Astrocyte of the spinal cord (primary cell): ENCODE results near the gene POLR3K.

Experiments used
- DNase-seq: peaks from one replicate; pipeline ENCODE4 v3.0.0; 2011; ENCODE audit warnings: low read depth, low spot score
- H3K4me3 ChIP-seq: 2 replicates; pipeline ENCODE4 v1.5.1; 2011; ENCODE audit warnings: low read depth, mild to moderate bottlenecking, low read length, moderate library complexity
- in situ Hi-C: cut with HindIII; loops from 2 replicates; pipeline ENCODE4 v1.10.0; 2017; ENCODE audit warnings: low sequenced_read_pairs
- TF ChIP-seq, protein P1 (sequence below): IDR thresholded peaks from 2 replicates; pipeline ENCODE4 v1.5.1; 2012; ENCODE audit warnings: low read depth, mild to moderate bottlenecking, low read length, inconsistent platforms

POLR3K gene

GRCh38 chr16:85865-86264 lies 32.5 kb upstream of the POLR3K start:
- no peak overlapping the region for H3K4me3 ChIP-seq
- in situ Hi-C loops = no loop called here
- TF ChIP-seq, protein P1, sequence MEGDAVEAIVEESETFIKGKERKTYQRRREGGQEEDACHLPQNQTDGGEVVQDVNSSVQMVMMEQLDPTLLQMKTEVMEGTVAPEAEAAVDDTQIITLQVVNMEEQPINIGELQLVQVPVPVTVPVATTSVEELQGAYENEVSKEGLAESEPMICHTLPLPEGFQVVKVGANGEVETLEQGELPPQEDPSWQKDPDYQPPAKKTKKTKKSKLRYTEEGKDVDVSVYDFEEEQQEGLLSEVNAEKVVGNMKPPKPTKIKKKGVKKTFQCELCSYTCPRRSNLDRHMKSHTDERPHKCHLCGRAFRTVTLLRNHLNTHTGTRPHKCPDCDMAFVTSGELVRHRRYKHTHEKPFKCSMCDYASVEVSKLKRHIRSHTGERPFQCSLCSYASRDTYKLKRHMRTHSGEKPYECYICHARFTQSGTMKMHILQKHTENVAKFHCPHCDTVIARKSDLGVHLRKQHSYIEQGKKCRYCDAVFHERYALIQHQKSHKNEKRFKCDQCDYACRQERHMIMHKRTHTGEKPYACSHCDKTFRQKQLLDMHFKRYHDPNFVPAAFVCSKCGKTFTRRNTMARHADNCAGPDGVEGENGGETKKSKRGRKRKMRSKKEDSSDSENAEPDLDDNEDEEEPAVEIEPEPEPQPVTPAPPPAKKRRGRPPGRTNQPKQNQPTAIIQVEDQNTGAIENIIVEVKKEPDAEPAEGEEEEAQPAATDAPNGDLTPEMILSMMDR = no peak
- DNase-seq = no peak

- in situ Hi-C loops = no loop called here
- H3K4me3 ChIP-seq = no peak overlapping the region
- TF ChIP-seq, protein P1 = no peak
- no peak for DNase-seq
Measured at GRCh38 chr16:85407-85782, 32.0 kb upstream of the POLR3K start.

DNA sequence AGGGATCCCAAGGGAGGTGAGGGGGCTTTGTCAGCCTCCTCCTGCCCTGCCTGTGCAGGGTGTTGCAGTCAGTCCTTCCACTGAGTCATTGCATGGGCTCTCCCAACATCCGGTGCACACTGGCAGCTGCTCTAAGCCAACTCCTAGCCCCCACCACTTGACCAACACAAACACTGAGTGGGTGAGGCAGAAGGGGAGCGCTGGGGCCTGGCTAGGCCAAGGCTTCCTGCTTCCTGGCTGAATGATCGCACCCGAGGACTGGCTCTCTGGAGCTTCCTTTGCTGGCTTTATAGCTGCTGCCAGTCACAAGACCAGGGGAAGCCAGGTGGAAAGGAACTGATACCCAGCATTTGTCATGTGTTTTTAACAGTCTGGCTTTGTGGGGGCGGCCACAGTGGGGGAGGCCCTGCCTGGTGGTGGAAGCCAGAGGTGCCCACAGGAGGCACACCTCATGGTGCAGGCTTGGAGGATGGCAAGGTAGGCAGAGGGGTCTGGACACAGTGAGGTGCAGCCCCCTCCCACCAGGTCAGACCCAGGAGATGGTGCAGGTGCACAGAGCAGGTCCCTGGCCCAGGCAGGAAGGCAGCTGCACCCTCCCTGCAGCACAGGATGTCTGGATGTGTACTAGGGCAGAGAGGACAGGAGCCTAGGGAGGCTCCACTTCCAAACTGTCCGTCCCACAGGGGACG lies 31.5 kb upstream of the POLR3K start:
- DNase-seq = peak; percentile 92
- TF ChIP-seq, protein P1 = no peak
- no peak overlapping the region for H3K4me3 ChIP-seq
- in situ Hi-C loops = no loop called here

DNA sequence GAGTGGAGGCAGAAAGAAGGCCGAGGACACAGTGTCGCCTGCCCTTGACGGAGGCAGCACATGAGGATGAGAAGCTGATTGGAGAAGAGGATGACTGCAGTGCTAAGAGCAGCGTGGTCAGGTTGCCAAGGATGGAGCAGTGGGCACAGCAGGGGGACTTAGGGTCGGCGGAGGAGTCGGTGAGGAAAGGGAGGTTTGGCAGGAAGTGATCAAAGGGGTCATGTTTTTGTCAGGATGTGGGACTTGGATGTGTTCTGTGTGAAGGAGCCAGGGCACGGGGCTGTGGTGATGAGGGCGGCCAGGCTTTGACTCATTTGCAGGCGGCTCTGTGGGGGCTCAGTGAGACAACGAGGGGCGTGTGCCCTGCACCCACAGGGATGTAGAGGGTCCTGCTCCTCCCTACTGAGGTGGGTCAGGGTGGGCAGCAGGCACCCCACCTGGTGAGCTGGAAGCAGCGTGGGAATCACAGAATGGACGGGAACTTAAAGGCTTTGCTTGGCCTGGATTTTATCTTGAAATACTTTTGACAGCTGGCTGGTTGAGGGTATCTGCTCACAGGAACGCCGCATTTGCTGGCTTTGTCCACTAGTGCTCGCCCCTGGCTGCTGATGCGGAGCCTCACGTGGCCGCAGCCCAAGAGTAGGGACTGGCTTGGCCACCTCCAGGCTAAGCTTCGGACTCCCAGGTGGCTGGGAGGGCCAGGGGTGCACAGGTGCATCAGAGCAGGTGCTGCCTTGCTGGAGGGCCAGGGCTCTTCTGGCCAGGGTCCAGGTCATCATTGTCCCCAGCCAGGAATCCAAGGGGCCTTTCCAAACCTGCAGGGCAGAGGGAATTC lies 30.6 kb upstream of the POLR3K start:
- DNase-seq = peak; percentile 61
- TF ChIP-seq, protein P1 = no peak
- in situ Hi-C loops = no loop called here
- H3K4me3 ChIP-seq = no peak overlapping the region

- no peak overlapping the region for H3K4me3 ChIP-seq
- no peak for DNase-seq
- in situ Hi-C loops = no loop called here
Measured at GRCh38 chr16:83060-83603, 29.7 kb upstream of the POLR3K start.

More at GRCh38 chr16:83060-83603, 29.7 kb upstream of the POLR3K start:
- TF ChIP-seq, protein P1 = no peak
